ENCODE data around the gene RNF8. TPM values are rescaled to one million over a fixed set of nuclear protein-coding genes. Genes with fewer than 3 reads are reported as not detected.

The RNF8 gene
- total and polyA plus RNA-seq, 10 of the 15 experiments (the other 5 are each of a cell fraction or from before 2014, with no cell fraction given): 7.8 to 30.2 (median 23.3) TPM

- RAD21 ChIA-PET (ENCODE audit: unreplicated experiment): interaction anchor here (1.1 kb wide), 1 partner anchor 37 kb away, joined by 4 read pairs; no protein-coding TSS in a partner anchor
- H3K27me3 ChIP-seq (replicated peaks in 1 of 2; ENCODE audit: control insufficient read depth in 2 of 2, insufficient read depth in 2 of 2, low read length in 1 of 2): no peaks in the 10 kb centered on the region
- POLR2A ChIA-PET: interaction anchor here (0.6 to 1.5 kb wide), 2 partner anchors 13 to 207 kb away, joined by 3 to 5 read pairs; no protein-coding TSS in a partner anchor
- no peaks in the 10 kb centered on the region for H3K79me2 ChIP-seq (ENCODE audit: control insufficient read depth, insufficient read depth, low read length)
- H3K9ac ChIP-seq (ENCODE audit: control insufficient read depth, insufficient read depth, low read length): no peak overlapping the region
- DNase-seq (ENCODE audit: low read depth, low spot score) (no peak), FAIRE-seq (no peak), ATAC-seq (no peak)
- WGBS (ENCODE audit: insufficient coverage, insufficient replicate concordance, low lambda C conversion rate, missing lambda C conversion rate): 91% methylated on average over 4 of the region's 4 CpGs
- intact Hi-C loops (cut with micrococcal nuclease; ENCODE audit: unreplicated experiment): no loop called here
- in situ Hi-C loops (cut with MboI): no loop called here
- no peaks in the 10 kb centered on the region for H4K20me1 ChIP-seq (ENCODE audit: control insufficient read depth, insufficient read depth)
- H2AFZ ChIP-seq (ENCODE audit: control insufficient read depth, low read depth, low read length): no peak overlapping the region
- peaks cover 0 to 3% of the 10 kb centered on the region in 2 experiments; a peak in 1 of 4 replicates for H3K36me3 ChIP-seq (ENCODE audit: control insufficient read depth in 2 of 2, insufficient read depth in 2 of 2, low read length in 1 of 2)
- H3K9me3 ChIP-seq (replicated peaks; ENCODE audit: control insufficient read depth, insufficient read depth, low read length): no peaks in the 10 kb centered on the region
- CTCF ChIA-PET: no interaction called here
- TF ChIP-seq MEF2B (IDR thresholded peaks at IDR 0.05; ENCODE audit: partially characterized antibody, poor library complexity, severe bottlenecking) (peak; percentile 72), JUNB (IDR thresholded peaks at IDR 0.05) (no peak)
- SMC1A ChIA-PET (ENCODE audit: uncharacterized antibody, unreplicated experiment): interaction anchor here (1.3 kb wide), 1 partner anchor 32 kb away, joined by 3 read pairs; no protein-coding TSS in a partner anchor
- BruUV-seq (replicated peaks): no TSS peak
- no peak overlapping the region for H3K4me2 ChIP-seq (ENCODE audit: control insufficient read depth, insufficient read depth)
- no peak overlapping the region for H3K4me3 ChIP-seq
- no peak overlapping the region for H3K27ac ChIP-seq (ENCODE audit: control insufficient read depth, insufficient read depth)
- H3K4me1 ChIP-seq (ENCODE audit: control insufficient read depth, insufficient read depth, low read length): no peaks in the 10 kb centered on the region
Observed at GRCh38 chr6:37396571-37397180, 42.9 kb downstream of the RNF8 start.

DNA sequence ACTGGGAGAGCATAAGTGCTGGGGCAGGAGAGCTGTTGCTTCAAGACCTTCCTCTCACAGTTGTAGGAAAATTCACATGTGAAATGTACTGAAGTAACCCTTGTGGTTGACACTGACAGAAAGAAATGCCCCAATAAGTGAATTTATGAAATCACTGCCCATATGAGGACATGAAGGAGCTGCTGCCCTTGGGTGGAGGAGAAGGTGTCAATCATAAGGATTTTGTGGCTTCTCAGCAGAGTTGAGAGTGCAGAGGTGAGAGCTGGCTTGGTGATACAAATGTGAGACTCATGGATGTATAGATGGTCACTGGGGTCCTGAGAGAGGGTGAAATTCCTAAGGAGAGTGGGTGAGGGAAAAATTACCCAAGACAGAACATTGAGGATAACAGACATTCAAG lies 45.3 kb downstream of the RNF8 start:
- no TSS peak for BruUV-seq (replicated peaks)
- CTCF ChIA-PET: interaction anchor here (0.6 to 1.1 kb wide), 2 partner anchors 30 to 293 kb away, joined by 3 to 4 read pairs; no protein-coding TSS in a partner anchor
- no peaks in the 10 kb centered on the region for H4K20me1 ChIP-seq (ENCODE audit: control insufficient read depth, insufficient read depth)
- no peak overlapping the region for H3K27ac ChIP-seq (ENCODE audit: control insufficient read depth, insufficient read depth)
- RAD21 ChIA-PET (ENCODE audit: unreplicated experiment): no interaction called here
- no peaks in the 10 kb centered on the region for H3K9me3 ChIP-seq (replicated peaks; ENCODE audit: control insufficient read depth, insufficient read depth, low read length)
- in situ Hi-C loops (cut with MboI) (no loop called here), intact Hi-C loops (cut with micrococcal nuclease; ENCODE audit: unreplicated experiment) (no loop called here)
- POLR2A ChIA-PET: no interaction called here
- no peak overlapping the region for H2AFZ ChIP-seq (ENCODE audit: control insufficient read depth, low read depth, low read length)
- H3K4me1 ChIP-seq (ENCODE audit: control insufficient read depth, insufficient read depth, low read length): no peaks in the 10 kb centered on the region
- H3K36me3 ChIP-seq (ENCODE audit: control insufficient read depth in 2 of 2, insufficient read depth in 2 of 2, low read length in 1 of 2): peaks cover 0 to 3% of the 10 kb centered on the region in 2 experiments; a peak in 1 of 4 replicates
- H3K27me3 ChIP-seq (replicated peaks in 1 of 2; ENCODE audit: control insufficient read depth in 2 of 2, insufficient read depth in 2 of 2, low read length in 1 of 2): no peaks in the 10 kb centered on the region
- H3K9ac ChIP-seq (ENCODE audit: control insufficient read depth, insufficient read depth, low read length): no peak overlapping the region
- H3K79me2 ChIP-seq (ENCODE audit: control insufficient read depth, insufficient read depth, low read length): no peaks in the 10 kb centered on the region
- no peak for DNase-seq (ENCODE audit: low read depth, low spot score)
- no peak for FAIRE-seq
- no peak overlapping the region for H3K4me3 ChIP-seq
- no peak for ATAC-seq
- SMC1A ChIA-PET (ENCODE audit: uncharacterized antibody, unreplicated experiment): interaction anchor here (0.6 to 1.0 kb wide), 2 partner anchors 54 to 74 kb away, joined by 3 read pairs; no protein-coding TSS in a partner anchor
- H3K4me2 ChIP-seq (ENCODE audit: control insufficient read depth, insufficient read depth): no peak overlapping the region
- TF ChIP-seq ELK1 (IDR thresholded peaks at IDR 0.05; ENCODE audit: low read depth, low read length) (no peak), MAX (IDR thresholded peaks at IDR 0.05; ENCODE audit: low read depth, low read length) (no peak), REST (IDR thresholded peaks at IDR 0.05; ENCODE audit: low read depth, low read length) (no peak), EZH2 (IDR thresholded peaks at IDR 0.05; ENCODE audit: borderline replicate concordance, control insufficient read depth, low read depth, low read length) (no peak), POLR2AphosphoS5 (IDR thresholded peaks at IDR 0.05; ENCODE audit: low read length) (no peak), BRCA1 (IDR thresholded peaks at IDR 0.05; ENCODE audit: low read depth, low read length) (no peak), POLR2A (IDR thresholded peaks at IDR 0.05; ENCODE audit: low read depth, low read length) (no peak), SMARCA5 (IDR thresholded peaks at IDR 0.05) (no peak)
- TF ChIP-seq, protein P1, sequence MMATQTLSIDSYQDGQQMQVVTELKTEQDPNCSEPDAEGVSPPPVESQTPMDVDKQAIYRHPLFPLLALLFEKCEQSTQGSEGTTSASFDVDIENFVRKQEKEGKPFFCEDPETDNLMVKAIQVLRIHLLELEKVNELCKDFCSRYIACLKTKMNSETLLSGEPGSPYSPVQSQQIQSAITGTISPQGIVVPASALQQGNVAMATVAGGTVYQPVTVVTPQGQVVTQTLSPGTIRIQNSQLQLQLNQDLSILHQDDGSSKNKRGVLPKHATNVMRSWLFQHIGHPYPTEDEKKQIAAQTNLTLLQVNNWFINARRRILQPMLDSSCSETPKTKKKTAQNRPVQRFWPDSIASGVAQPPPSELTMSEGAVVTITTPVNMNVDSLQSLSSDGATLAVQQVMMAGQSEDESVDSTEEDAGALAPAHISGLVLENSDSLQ (IDR thresholded peaks at IDR 0.05): peak; percentile 75

Measured in GM12878 (cell line).